MM.1S (cell line): ENCODE results near the gene VPS4A.
"Not testable (repeated sequence)": the region's sequence is repeated elsewhere in the genome, so short reads cannot be mapped to it uniquely, and the experiment has no call there.

Experiments used
- DNase-seq: peaks from one replicate; pipeline ENCODE4 v3.0.0-alpha.2; 2015
- H2AFZ ChIP-seq: fragments of 300-600 bp; sonication (generic); 2 replicates; pipeline ENCODE4 v1.6.0; 2016; ENCODE audit warnings: antibody characterized with exemption, low read length
- H3F3A ChIP-seq: fragments of 300-600 bp; sonication (generic); 2 replicates; pipeline ENCODE4 v1.6.1; 2016; ENCODE audit warnings: mild to moderate bottlenecking, antibody characterized with exemption, low read length, moderate library complexity, mixed read lengths; ENCODE audit not compliant: insufficient read depth
- H3K27ac ChIP-seq: fragments of 300-600 bp; sonication (generic); 2 replicates; pipeline ENCODE4 v1.5.1; 2016; ENCODE audit warnings: mild to moderate bottlenecking, low read length
- H3K27me3 ChIP-seq: fragments of 300-600 bp; sonication (generic); replicated peaks from 2 replicates; pipeline ENCODE4 v1.6.0; 2016; ENCODE audit warnings: low read length; ENCODE audit not compliant: insufficient read depth
- H3K36me3 ChIP-seq: fragments of 300-600 bp; sonication (generic); replicated peaks from 2 replicates; pipeline ENCODE4 v1.6.1; 2016; ENCODE audit warnings: mild to moderate bottlenecking, low read length, mixed read lengths; ENCODE audit not compliant: insufficient read depth
- H3K4me1 ChIP-seq: fragments of 300-600 bp; sonication (generic); 2 replicates; pipeline ENCODE4 v1.6.1; 2016; ENCODE audit warnings: low read length, mixed read lengths
- H3K4me2 ChIP-seq: fragments of 300-600 bp; sonication (generic); 2 replicates; pipeline ENCODE4 v1.6.0; 2016; ENCODE audit warnings: low read depth, low read length
- H3K4me3 ChIP-seq: fragments of 300-600 bp; sonication (generic); 2 replicates; pipeline ENCODE4 v1.5.1; 2016; ENCODE audit warnings: low read length, mixed read lengths
- H3K79me2 ChIP-seq: fragments of 300-600 bp; sonication (generic); 2 replicates; pipeline ENCODE4 v1.6.1; 2016; ENCODE audit warnings: mixed run types, low read length, mixed read lengths
- H3K9ac ChIP-seq: fragments of 300-600 bp; sonication (generic); 2 replicates; pipeline ENCODE4 v1.6.1; 2016; ENCODE audit warnings: low read length, mixed read lengths
- H3K9me2 ChIP-seq: fragments of 300-600 bp; sonication (generic); replicated peaks from 2 replicates; pipeline ENCODE4 v1.6.1; 2016; ENCODE audit warnings: mild to moderate bottlenecking, low read length, mixed read lengths; ENCODE audit not compliant: insufficient read depth
- H3K9me3 ChIP-seq: fragments of 300-600 bp; sonication (generic); replicated peaks from 2 replicates; pipeline ENCODE4 v1.6.1; 2016; ENCODE audit warnings: mild to moderate bottlenecking, low read length, mixed read lengths; ENCODE audit not compliant: insufficient read depth
- H4K20me1 ChIP-seq: fragments of 300-600 bp; sonication (generic); 2 replicates; pipeline ENCODE4 v1.6.1; 2016; ENCODE audit warnings: mild to moderate bottlenecking, low read length, moderate library complexity, mixed read lengths; ENCODE audit not compliant: insufficient read depth
- EZH2 ChIP-seq: fragments of 300-600 bp; sonication (generic); optimal IDR thresholded peaks from 2 replicates; pipeline ENCODE3; 2017; ENCODE audit warnings: low read depth, mild to moderate bottlenecking, antibody characterized with exemption, low read length, mixed read lengths
- EZH2phosphoT487 ChIP-seq: fragments of 300-600 bp; sonication (generic); IDR thresholded peaks from 2 replicates; pipeline ENCODE4 v1.6.1; 2018; ENCODE audit warnings: antibody characterized with exemption, low read length
- TF ChIP-seq, protein P1 (sequence below): fragments of 300-600 bp; sonication (generic); IDR thresholded peaks from 2 replicates; pipeline ENCODE4 v1.5.1; 2016; ENCODE audit warnings: antibody characterized with exemption, low read length, mixed read lengths

The VPS4A gene

DNA sequence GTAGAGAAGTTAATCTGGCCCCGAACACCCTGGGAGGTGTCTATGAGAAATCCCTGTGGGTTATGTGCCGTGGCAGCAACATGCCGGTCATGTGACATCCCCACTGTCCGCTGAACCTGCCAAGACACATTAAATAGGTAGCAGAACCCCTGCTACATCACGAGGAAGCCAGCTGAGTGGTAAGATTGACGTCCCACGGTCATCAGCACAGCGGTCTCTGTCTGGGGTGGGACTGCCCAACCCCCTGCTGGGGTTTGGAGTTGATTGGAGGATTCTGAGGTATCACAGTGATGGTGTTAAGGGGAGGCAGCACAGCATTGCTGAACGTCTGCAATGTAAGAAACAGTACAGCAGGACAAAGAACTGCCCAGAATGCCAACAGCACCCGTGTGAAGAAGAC, 38.4 kb downstream of the VPS4A start:
- Histone ChIP-seq H3K79me2 (no peaks in the 10 kb centered on the region), H3K4me3 (no peak overlapping the region), H3K27ac (no peak overlapping the region), H3F3A (0 out of 2 replicates have a peak, but pooled peaks cover 5% of the 10 kb centered on the region), H3K36me3 (no peaks in the 10 kb centered on the region), H4K20me1 (no peaks in the 10 kb centered on the region), H3K9me3 (no peaks in the 10 kb centered on the region), H2AFZ (no peak overlapping the region), H3K4me1 (no peaks in the 10 kb centered on the region), H3K9me2 (no peaks in the 10 kb centered on the region), H3K9ac (no peak overlapping the region), H3K4me2 (no peak overlapping the region), H3K27me3 (no peaks in the 10 kb centered on the region)
- no peak for DNase-seq
- TF ChIP-seq EZH2phosphoT487: no peak
- TF ChIP-seq EZH2: no peak
- TF ChIP-seq, protein P1, sequence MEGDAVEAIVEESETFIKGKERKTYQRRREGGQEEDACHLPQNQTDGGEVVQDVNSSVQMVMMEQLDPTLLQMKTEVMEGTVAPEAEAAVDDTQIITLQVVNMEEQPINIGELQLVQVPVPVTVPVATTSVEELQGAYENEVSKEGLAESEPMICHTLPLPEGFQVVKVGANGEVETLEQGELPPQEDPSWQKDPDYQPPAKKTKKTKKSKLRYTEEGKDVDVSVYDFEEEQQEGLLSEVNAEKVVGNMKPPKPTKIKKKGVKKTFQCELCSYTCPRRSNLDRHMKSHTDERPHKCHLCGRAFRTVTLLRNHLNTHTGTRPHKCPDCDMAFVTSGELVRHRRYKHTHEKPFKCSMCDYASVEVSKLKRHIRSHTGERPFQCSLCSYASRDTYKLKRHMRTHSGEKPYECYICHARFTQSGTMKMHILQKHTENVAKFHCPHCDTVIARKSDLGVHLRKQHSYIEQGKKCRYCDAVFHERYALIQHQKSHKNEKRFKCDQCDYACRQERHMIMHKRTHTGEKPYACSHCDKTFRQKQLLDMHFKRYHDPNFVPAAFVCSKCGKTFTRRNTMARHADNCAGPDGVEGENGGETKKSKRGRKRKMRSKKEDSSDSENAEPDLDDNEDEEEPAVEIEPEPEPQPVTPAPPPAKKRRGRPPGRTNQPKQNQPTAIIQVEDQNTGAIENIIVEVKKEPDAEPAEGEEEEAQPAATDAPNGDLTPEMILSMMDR: no peak

DNA sequence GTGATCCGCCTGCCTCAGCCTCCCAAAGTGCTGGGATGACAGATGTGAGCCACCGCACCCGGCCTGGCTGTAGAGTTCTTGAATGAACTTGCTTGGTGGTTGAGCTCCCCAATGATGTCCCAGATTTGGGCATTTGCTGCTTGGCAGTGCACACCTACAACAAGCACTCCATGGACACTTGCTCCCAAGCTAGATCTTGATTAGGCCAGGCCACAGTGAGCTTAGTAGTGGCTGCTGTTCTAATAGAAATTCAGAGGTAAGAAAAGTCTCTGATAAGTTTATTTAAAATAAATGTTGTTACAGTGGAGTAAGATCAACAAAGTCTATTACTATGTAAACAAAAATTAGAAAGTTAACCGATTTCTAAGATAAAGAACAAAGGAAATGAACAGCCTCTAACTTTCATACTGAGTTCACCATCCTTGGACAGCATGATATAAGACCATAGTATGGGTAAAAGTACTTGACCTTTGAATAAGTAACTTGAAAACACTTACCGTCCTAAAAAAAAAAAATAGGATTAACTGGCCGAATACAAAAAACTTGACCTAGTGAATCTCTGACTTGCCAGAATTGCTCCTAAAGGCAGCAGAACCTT, 39.5 kb downstream of the VPS4A start:
- H2AFZ ChIP-seq: no peak overlapping the region

DNA sequence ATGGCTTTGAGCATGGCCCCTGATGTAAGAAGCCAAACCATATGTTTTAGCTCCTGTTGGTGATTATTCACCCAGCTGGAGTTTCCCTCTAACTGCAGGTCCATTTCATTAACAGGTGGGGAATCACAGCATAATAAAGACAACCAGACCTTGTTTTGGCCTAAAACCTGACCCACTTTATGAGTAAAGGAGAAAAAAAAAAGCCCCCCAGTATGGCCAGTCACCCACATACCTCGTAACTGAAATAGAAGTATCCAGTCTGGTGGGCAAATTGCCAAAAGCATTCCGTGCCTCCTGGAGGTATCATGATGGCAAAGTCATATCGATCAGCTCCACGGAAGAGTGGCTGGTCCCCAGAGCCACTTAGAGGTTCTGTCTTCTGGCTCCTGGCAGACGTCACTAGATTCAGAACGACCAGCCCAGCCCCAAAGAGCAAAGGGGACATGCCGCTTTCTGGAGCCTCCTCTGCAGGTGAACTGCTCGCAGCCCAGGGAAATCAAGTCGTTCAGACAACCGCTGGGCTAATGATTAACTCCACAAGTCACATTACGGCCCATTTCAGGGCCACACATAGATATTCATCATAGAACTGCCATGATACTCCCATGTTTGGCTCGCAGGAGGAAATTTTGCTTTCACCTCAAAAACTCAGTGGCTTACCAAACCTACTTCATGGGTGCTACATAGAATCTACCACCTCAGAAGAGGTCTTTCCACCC, 40.3 kb downstream of the VPS4A start, which contains the start of gene TMED6:
TMED6 (minus strand) TSS at position 478 of the 719 bp plus-strand sequence; CDS start at position 445, 33 bp downstream.
- no peak for DNase-seq
- H3K4me3 ChIP-seq: no peak within 1 kb of the TSS
- TF ChIP-seq EZH2phosphoT487: no peak
- no peak for TF ChIP-seq EZH2
- TF ChIP-seq, protein P1: no peak
- H3K79me2 ChIP-seq: no peaks in the 10 kb centered on the region
- no peak within 1 kb of the TSS for H3K27ac ChIP-seq
- H3K9me3 ChIP-seq: no peaks in the 10 kb centered on the region
- H3K9ac ChIP-seq: no peak within 1 kb of the TSS
- H3F3A ChIP-seq: 0 out of 2 replicates have a peak, but pooled peaks cover 5% of the 10 kb centered on the region
- H2AFZ ChIP-seq: no peak within 1 kb of the TSS
- H3K4me2 ChIP-seq: no peak within 1 kb of the TSS
- no peaks in the 10 kb centered on the region for H4K20me1 ChIP-seq
- H3K27me3 ChIP-seq: no peaks in the 10 kb centered on the region
- no peaks in the 10 kb centered on the region for H3K4me1 ChIP-seq
- H3K36me3 ChIP-seq: 0 out of 2 replicates have a peak, but pooled peaks cover 3% of the 10 kb centered on the region
- H3K9me2 ChIP-seq: no peaks in the 10 kb centered on the region

More for the DNA sequence above, 39.5 kb downstream of the VPS4A start:
- no peak overlapping the region for H3K4me3 ChIP-seq
- H3K79me2 ChIP-seq: no peaks in the 10 kb centered on the region
- 0 out of 2 replicates have a peak, but pooled peaks cover 3% of the 10 kb centered on the region for H3K36me3 ChIP-seq
- H3K9me2 ChIP-seq: no peaks in the 10 kb centered on the region
- DNase-seq: no peak
- no peak overlapping the region for H3K9ac ChIP-seq
- no peak for TF ChIP-seq EZH2phosphoT487
- H3K4me2 ChIP-seq: no peak overlapping the region
- no peak overlapping the region for H3K27ac ChIP-seq
- H3K9me3 ChIP-seq: no peaks in the 10 kb centered on the region
- H4K20me1 ChIP-seq: no peaks in the 10 kb centered on the region
- no peaks in the 10 kb centered on the region for H3K27me3 ChIP-seq
- 0 out of 2 replicates have a peak, but pooled peaks cover 5% of the 10 kb centered on the region for H3F3A ChIP-seq
- no peaks in the 10 kb centered on the region for H3K4me1 ChIP-seq

DNA sequence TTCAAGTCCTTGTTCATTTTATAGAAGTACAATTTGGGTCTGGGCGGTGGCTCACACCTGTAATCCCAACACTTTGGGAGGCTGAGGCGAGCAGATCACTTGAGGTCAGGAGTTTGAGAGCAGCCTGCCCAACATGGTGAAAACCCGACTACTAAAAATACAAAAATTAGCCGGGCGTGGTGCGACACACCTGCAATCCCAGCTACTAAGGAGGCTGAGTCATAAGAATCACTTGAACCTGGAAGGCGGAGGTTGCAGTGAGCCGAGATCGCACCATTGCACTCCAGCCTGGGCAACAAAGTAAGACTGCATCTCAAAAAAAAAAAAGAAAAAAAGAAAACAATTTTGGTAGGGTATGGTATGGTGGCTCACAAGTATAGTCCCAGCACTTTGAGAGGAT, 48.9 kb downstream of the VPS4A start:
- not testable (repeated sequence) for H3K27ac ChIP-seq, H4K20me1 ChIP-seq, H3K9me3 ChIP-seq, DNase-seq, H3K36me3 ChIP-seq, H3K79me2 ChIP-seq, H3K4me2 ChIP-seq, H3K27me3 ChIP-seq, H3K4me3 ChIP-seq, H2AFZ ChIP-seq, H3K9ac ChIP-seq, H3K9me2 ChIP-seq, H3F3A ChIP-seq, H3K4me1 ChIP-seq
